HG03439 (cell line): ENCODE results near the gene KNDC1.
"Not testable (repeated sequence)": the region's sequence is repeated elsewhere in the genome, so short reads cannot be mapped to it uniquely, and the experiment has no call there.

ENCODE experiments used
- ATAC-seq: cut with Tn5 transposase; IDR thresholded peaks from one replicate; pipeline ENCODE4 v1.9.1; 2021; ENCODE audit warnings: mild to moderate bottlenecking, moderate library complexity; ENCODE audit not compliant: unreplicated experiment

Gene KNDC1

DNA sequence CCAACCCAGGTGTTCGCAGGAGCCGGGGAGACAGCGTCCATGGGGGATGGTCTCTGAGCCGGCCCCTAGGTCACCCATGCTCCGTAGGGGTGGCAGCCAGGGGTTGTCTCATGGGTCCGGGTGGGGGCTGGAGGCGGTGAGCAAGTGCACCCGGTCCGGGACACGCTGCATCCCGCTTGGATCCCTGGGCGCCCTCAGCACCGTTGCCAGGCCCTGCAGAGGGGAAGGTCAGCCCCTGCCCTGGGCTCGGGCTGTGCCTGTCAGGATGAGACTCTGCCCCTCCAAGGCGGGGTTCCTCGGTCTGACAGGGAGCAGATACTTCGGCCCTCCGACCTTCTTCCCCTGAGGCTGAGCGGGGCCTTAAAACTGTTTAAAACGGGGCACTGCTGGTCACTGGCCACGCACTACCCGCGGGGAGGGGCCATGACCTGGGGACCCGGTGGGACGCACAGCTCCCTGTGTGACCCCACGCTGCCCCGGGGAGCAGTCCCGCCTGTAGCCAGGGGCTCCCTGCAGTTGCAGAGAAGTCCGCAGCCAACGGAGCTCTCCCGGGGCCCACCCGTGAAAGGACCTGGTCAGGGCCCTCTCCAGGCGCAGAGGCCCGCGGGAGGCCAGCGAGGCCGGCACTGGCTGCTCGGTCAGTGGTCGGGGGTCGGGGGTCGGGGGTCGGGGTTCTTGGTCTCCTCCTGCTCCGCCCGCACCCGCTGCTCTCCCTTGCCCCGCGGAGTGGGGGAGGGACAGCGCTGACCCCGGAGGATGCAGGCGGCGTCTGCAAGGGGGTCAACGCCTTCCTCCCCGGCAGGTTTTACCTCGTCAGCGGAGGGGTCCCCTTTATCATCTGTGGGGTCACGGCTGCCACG, 33.4 kb upstream of the KNDC1 start:
- ATAC-seq = no peak

DNA sequence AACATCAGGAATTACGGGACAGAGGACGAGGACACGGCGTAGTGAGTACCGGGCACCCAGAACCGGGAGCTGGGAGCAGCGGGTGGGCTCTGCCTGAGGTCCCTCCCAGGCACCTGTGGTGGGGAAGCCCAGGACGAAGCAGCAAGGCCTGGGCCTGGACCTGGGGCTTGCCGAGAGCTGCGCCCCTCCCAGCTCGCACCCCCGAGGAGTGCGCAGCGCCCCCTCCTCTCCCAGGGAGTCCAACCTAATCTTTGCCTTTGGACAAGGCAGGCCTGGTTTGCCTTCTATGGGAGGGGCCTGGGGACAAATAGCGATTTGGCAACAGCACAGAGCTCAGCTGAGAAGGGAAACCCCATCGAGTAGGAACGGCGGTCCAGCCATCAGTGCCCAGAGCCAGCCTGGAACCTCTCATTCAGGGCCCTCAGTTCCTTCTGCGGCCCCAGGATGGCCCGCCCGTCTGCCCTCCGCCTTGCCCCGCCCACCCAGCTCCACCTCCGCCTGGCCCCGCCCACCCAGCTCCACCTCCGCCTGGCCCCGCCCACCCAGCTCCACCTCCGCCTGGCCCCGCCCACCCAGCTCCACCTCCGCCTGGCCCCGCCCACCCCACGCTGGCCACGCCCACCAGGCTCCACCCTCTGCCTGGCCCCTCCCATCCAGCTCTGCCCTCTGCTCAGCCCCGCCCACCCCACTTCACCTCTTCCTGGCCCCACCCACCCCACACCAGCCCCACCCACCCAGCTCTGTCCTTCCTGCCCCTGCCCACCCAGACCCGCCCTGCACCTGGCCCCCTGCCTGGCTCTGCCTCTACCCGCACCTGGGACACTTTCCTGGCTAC, 32.5 kb upstream of the KNDC1 start:
- no peak for ATAC-seq

DNA sequence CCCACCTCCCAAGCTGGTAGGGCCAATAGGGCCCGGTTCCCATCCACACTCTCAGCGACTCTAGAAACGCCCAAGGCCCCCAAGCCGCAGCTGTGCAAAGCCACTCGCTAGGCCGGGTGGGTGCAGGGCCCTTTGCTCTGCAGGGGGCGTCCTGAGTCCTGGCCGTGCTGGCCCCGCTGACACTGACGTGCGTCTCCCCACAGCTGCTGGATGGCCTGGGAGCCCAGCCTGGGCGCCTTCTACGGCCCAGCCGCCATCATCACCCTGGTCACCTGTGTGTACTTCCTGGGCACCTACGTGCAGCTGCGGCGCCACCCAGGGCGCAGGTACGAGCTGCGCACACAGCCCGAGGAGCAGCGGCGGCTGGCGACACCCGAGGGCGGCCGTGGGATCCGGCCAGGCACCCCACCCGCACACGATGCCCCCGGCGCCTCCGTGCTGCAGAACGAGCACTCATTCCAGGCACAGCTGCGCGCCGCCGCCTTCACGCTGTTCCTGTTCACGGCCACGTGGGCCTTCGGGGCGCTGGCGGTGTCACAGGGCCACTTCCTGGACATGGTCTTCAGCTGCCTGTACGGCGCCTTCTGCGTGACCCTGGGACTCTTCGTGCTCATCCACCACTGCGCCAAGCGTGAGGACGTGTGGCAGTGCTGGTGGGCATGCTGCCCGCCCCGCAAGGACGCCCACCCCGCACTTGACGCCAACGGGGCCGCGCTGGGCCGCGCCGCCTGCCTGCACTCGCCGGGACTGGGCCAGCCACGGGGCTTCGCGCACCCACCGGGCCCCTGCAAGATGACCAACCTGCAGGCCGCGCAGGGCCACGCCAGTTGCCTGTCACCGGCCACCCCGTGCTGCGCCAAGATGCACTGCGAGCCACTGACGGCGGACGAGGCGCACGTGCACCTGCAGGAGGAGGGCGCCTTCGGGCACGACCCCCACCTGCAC, 31.6 kb upstream of the KNDC1 start:
- no peak for ATAC-seq

DNA sequence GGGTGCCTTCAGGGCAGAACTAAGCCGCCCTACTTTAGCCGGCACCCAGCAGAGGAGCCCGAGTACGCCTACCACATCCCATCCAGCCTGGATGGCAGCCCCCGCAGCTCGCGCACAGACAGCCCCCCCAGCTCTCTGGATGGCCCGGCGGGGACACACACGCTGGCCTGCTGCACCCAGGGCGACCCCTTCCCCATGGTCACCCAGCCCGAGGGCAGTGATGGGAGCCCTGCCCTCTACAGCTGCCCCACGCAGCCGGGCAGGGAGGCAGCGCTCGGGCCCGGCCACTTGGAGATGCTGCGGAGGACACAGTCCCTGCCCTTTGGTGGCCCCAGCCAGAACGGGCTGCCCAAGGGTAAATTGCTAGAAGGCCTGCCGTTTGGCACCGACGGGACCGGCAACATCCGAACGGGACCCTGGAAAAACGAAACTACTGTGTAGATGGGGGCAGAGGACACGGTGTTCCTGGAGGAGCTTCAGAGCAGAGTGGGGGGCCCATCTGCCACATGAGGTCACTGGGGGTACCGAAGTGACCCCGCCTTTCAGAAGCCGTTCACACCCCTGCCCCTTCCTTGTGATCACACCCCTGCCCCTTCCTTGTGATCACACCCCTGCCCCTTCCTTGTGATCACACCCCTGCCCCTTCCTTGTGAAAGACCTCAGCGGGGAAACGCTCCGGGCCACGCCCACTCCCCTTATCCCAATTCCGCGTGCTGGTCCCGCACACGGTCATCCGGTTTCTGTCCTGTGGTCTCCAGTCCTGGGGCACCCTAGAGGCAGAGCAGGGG, 30.8 kb upstream of the KNDC1 start:
- no peak for ATAC-seq

DNA sequence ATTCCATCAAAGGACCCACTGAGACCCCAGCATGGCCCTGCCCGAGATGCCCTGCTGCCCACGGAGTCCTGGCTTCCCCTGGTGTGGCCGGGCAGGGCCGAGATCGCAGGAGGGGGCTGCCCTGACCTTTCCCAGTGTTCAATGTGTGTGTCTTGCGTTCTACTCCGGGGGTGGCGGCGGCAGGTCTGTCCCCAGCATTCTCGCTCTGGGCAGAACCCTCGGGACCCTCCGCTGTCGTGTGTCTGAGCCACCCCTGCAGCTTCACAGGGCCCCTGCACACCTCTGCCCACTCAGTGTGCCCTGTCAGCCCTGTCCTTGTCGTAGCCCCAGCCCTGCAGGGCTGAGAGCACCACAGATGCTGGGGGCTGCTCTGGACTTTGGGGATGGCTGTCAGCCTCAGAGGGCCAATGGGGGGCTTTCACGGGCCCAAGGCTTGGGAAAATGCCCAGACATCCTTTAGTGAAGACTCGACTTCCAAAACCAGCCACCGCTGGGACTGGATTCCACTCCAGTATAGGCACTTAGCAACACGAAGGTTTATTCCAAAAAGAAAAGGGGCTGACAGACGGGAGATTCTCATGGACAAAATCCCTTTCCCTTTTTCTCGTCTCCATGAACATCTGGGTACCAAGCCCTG, 30.0 kb upstream of the KNDC1 start:
- no peak for ATAC-seq

DNA sequence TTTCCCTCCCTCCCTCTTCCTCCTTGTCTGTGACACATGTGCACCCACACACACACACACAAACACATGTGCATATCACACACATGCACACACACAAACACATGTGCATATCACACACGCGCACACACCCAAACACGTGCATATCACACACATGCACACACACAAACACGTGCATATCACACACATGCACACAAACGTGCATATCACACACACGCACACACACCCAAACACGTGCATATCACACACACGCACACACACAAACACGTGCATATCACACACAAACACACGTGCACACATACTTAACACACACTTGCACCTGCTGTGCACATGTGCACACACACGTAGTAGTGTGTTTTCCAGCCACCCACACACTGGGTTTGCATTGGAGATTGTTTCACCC, 29.4 kb upstream of the KNDC1 start:
- ATAC-seq = no peak

DNA sequence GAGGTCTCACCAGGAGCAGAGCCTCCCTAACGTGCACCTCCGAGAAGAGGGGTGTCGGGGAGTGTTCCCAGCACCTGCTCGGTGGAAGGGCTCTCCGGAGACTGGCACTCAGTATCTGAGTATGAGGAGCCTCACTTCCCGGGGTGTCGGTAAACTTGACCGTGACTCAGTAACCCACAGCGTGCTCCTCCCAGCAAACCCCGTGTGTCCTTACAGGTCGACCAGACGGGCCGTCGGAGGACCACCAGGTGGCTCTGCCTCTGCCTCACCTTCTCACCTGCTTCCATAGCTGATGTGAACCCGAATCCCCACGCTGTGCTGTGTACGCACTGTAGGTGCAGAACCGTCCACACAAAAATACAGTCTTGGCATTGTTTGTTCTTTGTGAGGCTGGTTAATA, 29.0 kb upstream of the KNDC1 start:
- no peak for ATAC-seq

DNA sequence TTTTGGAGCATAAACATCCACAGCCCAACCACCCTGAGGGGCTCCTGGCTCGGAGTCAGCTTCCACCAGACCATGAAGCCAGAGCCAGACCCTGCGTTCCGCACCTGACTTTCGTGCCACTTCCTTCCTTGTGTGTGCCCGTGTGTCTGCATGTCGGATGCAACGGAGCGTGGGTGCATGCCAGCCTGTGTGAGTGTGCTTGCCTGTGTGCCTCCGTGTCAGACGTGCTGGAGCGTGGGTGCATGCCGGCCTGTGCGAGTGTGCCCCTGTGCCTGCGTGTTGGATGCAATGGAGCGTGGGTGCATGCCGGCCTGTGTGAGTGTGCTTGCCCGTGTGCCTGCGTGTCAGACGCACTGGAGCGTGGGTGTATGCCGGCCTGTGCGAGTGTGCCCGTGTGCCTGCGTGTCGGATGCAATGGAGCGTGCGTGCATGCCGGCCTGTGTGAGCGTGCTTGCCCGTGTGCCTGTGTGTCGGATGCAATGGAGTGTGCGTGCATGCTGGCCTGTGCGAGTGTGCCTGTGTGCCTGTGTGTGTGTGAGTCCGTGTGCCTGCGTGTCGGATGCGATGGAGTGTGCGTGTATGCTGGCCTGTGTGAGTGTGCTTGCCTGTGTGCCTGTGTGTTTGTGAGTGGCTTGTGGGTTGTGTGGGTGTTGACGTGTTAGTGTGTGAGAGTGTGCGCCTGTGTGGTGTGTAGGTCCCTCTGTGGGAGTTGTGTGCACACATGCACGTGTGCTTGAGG, 28.1 kb upstream of the KNDC1 start:
- ATAC-seq = no peak

DNA sequence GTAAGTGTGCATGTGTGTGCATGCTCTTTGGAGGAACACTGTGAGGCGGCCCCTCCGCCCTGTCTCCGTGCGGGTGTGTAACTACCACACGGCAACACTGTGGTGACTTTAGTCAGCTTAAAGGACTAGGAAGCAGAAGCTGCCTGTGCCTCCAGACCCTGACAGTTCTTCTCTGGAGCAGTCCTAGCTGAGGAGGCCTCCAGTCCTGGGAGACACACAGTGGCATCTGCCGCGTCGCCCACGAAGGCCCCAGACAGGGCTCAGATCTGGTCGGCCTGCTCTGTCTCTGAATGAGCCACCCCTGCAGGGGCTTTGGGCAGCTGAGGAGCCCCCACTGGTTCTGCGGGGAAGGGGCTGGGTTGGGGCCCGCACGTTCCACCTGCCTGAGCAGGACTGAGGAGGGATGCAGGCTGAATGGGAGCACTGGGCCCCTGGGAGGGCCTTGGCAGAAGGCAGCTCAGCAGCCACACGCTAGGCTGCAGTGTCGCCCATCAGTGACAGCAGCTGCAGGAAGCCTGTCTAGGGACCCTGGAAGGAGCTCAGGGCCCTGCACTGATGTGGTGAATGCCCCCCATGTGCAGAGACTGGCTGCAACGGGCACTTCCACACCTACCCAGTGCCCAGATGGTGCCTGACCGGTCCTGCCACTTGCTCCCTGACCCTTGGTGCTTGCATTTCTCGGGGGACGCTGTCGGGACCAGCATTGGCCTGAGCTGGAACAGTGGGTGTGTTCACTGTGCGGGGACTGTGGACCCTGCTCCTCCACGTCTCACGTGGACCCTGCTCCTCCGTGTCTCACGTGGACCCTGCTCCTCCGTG, 27.3 kb upstream of the KNDC1 start:
- no peak for ATAC-seq

DNA sequence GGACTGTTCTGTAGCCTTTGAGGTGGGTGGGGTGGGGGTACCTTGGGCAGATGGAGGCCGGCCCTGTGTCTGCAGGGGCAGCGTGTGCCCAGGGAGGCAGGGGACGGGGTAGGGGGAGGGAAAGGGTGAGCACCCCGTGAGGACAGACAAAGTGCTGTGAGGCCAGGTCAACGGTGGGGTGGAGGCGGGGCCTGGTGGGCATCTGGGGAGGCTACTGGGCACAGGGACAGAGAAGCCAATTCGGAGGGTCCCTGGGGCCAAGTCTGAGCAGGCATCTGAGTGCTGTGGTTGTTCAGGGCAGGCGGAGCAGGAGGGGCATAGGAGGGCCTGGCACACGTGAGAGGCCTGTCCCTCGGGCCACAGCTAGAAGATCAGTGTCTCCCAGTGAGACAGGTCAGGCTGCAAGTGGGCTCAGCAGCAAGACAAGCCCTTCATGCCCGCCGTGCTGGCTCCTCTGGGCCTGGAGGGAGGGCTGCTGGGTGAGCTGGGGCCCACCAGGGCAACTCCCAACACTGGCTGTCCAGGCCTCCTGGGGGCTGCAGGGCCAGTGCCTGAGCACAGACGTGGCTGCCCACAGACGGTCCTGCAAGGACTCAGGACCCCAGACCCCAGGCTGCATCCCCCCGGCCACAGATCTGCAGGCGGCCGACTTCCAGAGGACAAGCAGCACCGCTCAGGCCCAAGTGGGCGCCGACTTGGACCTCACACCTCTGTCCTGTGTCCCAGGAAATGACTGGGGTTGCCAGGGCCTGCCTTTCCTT, 26.4 kb upstream of the KNDC1 start:
- no peak for ATAC-seq

DNA sequence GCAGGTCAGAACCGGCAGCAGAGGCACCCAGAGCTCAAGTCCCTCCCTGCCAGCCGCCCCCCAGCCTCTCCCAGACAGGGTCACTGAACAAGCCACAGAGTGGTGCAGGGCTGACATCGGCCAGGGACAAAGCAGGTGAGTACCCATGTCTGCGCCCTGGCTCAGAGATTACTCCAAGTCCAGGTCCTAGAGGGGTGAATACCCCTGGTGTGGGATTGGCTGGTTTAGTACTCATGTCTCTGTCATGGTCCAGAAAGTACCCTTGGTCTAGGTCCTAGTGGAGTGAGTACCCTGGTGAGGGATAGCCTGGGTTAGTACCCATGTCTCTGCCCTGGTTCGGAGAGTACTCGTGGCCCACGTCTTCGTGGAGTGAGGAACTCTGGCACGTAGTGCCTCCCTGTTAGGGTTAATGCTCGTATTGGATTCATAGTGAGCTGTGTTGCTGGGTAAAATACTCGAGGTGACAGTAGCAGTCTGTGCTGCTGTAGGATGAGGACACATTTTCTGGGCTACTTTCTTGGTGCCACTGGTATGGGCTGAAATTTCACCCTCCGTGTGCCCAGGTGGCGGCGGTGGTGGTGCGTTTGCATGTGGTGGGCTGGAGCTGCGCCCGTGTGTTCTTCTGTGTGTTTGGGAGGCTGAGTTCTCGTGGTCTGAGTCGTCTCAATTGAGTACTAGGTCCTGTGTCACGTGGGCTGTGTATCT, 25.5 kb upstream of the KNDC1 start:
- ATAC-seq = no peak

DNA sequence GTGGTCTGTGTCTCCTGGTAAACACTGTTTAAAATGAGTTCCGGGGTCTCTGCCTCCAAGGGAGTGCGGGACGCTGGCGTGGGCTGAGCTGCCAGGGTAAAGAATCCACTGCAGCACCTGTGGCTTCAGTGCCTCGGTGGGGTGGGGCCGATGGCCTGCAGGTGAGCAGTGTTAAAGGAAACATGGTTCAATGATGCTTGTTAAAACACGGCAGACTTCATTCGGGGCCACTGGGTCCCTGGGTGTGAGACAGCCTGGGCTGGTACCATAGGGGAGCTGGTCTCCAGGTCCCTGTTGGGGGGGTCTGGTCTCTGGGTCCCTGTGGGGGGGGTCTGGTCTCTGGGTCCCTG, 24.9 kb upstream of the KNDC1 start:
- no peak for ATAC-seq

DNA sequence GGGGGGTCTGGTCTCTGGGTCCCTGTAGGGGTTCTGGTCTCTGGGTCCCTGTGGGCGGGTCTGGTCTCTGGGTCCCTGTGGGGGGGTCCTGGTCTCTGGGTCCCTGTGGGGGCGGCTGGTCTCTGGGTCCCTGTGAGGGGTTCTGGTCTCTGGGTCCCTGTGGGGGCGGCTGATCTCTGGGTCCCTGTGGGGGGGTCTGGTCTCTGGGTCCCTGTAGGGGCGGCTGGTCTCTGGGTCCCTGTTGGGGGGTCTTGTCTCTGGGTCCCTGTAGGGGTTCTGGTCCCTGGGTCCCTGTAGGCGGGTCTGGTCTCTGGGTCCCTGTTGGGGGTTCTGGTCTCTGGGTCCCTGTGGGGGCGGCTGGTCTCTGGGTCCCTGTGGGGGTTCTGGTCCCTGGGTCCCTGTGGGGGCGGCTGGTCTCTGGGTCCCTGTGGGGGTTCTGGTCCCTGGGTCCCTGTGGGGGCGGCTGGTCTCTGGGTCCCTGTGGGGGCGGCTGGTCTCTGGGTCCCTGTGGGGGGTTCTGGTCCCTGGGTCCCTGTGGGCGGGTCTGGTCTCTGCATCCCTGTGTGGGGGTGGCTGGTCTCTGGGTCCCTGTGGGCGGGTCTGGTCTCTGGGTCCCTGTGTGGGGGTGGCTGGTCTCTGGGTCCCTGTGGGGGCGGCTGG, 22.4 kb upstream of the KNDC1 start:
- not testable (repeated sequence) for ATAC-seq

DNA sequence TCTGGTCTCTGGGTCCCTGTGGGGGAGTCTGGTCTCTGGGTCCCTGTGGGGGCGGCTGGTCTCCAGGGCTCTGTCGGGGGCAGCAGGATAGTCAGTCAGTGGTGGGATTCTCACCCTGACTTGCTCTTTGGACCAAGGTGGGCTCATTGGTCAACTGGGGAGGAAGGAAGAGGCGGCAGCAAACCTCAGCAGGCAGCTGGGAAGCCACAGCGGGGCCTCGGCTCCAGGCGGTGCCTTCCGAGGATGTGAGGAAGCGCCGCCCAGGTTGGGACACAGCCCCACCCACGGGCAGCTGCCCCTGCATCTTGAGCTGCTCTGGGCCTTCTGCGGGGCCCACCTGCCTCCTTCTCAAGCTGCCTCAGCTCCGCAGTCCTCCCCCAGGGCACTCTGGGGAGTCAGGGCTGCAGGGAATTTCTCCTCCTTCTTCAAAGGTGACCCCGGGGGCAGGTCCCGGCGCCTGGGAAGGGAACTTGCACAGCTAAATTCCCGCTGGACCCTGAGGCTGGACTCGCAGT, 20.4 kb upstream of the KNDC1 start:
- ATAC-seq = no peak

DNA sequence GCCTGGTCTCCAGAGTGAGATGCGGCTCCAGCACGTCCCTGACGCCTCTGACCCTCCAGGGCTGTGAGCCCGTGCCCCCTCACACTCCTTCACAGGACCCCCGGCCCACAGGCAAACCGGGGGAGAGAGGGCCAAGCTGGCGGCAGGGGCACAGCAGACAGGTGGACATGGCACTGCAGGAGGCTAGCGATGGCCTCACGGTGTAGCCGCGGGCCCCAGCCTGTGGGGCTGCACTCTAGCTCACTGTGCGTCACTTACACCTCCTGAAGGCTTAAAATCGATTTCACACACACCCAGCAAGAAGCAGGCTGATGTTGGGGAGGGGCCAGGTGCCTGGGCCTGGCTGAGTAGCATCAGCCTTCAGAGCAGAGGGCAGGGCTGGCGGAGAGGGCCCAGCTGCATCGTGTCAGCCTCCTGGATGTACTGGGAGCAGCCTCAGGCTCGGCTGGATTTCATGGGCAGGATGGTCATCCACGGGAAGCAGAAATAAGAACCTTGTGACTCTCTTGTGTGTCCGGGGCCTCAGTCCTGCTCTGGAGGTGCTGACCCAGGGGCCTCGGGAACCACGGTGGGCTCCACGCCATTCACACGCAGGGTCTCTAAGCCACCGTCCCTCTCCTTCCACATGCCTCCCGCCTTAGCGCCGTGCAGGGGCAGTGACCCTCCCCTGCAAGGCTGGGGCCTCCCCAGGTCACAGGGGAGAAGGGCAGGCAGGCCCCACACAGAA, 19.4 kb upstream of the KNDC1 start:
- no peak for ATAC-seq
